Astrocyte of the spinal cord (primary cell): ENCODE data around the gene TRIM66.

Experiments
- DNase-seq: peaks from one replicate; pipeline ENCODE4 v3.0.0; 2011; ENCODE audit warnings: low read depth, low spot score
- H3K4me3 ChIP-seq: 2 replicates; pipeline ENCODE4 v1.5.1; 2011; ENCODE audit warnings: low read depth, mild to moderate bottlenecking, low read length, moderate library complexity
- CTCF ChIP-seq: IDR thresholded peaks from 2 replicates; pipeline ENCODE4 v1.5.1; 2012; ENCODE audit warnings: low read depth, mild to moderate bottlenecking, low read length, inconsistent platforms
- in situ Hi-C: cut with HindIII; loops from 2 replicates; pipeline ENCODE4 v1.10.0; 2017; ENCODE audit warnings: low sequenced_read_pairs

Gene TRIM66

DNA sequence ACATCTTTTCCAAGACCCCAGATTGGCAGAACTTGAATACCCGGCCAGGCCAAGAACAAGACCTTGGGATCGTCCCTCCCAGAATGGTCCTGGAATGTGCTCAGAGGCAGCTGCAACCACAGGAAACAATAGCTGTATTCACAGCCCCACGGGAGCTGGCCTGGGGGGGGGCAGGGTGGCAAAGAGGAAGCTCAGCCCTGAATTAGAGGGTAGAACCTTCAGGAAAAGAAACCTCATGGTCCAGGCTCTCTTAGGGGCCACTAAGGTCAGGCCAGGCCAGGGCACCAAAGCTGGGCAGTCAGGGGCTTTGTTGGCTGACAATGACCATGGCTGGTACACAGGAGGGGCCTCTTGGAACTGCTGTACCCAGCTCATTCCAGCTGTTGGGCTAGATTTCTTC, 17.4 kb upstream of the TRIM66 start:
- H3K4me3 ChIP-seq: no peak overlapping the region
- peak; percentile 75 for DNase-seq
- TF ChIP-seq CTCF: no peak
- in situ Hi-C loops: no loop called here

GRCh38 chr11:8698917-8699441, 16.5 kb upstream of the TRIM66 start:
- in situ Hi-C loops: no loop called here
- H3K4me3 ChIP-seq: no peak overlapping the region
- DNase-seq: no peak
- TF ChIP-seq CTCF: no peak

- in situ Hi-C loops: no loop called here
- no peak overlapping the region for H3K4me3 ChIP-seq
- DNase-seq: no peak
- no peak for TF ChIP-seq CTCF
Observed at GRCh38 chr11:8698379-8698851, 15.9 kb upstream of the TRIM66 start.

DNA sequence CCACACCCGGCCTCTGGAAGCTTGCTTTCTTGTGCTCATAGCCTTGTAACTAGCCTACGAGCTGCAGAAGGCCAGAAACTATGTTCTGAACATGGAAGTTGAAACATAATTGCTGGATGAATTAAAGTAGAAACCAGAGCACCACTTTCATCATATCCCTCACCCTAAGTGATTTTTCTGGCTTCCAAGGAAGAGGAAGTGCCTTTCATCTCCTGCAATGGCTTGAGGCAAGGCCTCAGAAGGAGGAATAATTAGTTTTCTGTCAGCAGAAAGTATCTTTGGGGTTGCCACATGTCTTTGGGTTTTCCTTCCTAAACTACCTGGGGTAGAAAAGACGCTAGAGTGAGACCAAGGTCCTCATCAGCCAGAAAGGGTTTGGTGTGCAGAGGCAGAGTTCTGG, 14.6 kb upstream of the TRIM66 start:
- in situ Hi-C loops: no loop called here
- no peak overlapping the region for H3K4me3 ChIP-seq
- TF ChIP-seq CTCF: no peak
- DNase-seq: no peak

DNA sequence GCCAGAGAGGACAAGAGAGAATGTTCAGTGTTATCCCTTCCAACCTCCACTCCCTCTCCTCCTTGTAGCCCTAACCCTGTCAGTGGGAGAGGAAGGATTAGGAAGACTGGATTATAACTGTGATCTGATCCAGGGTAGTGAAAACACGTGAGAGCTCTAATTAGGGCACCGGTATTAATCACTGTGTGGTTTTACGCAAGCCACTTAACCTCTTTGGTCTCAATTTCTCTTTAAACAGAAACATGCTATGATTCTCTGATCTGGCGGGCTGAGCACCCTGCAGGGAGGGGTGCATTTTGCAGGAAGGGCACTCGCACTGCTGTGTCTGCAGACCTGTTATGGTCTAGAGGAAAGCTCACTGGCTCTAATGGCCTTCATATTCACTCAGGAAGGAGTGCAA, 11.7 kb upstream of the TRIM66 start:
- in situ Hi-C loops: no loop called here
- TF ChIP-seq CTCF: no peak
- no peak overlapping the region for H3K4me3 ChIP-seq

DNA sequence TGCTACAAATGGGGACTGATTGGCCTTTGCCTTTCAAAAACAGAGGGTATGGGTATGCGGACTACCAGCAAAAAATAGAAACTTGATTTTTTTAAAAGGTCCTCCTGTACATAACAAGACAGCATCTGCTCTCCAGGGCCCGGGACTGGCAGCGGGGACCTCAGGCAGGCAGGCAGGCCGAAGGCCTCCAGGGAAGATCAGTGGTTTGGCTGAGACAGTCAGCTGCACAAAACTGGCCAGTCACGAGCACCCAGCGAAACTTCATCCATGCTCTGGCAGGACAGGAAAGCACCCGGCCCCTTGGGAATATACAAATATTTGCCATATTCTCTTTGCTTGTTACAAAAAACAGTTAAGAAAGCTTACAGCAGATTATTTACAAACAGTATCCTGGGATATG, 11.1 kb upstream of the TRIM66 start:
- no peak for DNase-seq
- in situ Hi-C loops: no loop called here
- H3K4me3 ChIP-seq: no peak overlapping the region
- TF ChIP-seq CTCF: no peak

More for the DNA sequence above, 11.7 kb upstream of the TRIM66 start:
- DNase-seq: no peak

GRCh38 chr11:8693010-8693551, 10.6 kb upstream of the TRIM66 start:
- TF ChIP-seq CTCF: no peak
- DNase-seq: no peak
- H3K4me3 ChIP-seq: no peak overlapping the region
- in situ Hi-C loops: no loop called here
